ENCODE measurements around the gene MRPS14. TPM values are rescaled to one million over a fixed set of nuclear protein-coding genes. Genes with fewer than 3 reads are reported as not detected.

The MRPS14 gene
- total RNA-seq, 4 donors from 2014 or later, result 10.8 to 15.6 (median 12.3) TPM

DNA sequence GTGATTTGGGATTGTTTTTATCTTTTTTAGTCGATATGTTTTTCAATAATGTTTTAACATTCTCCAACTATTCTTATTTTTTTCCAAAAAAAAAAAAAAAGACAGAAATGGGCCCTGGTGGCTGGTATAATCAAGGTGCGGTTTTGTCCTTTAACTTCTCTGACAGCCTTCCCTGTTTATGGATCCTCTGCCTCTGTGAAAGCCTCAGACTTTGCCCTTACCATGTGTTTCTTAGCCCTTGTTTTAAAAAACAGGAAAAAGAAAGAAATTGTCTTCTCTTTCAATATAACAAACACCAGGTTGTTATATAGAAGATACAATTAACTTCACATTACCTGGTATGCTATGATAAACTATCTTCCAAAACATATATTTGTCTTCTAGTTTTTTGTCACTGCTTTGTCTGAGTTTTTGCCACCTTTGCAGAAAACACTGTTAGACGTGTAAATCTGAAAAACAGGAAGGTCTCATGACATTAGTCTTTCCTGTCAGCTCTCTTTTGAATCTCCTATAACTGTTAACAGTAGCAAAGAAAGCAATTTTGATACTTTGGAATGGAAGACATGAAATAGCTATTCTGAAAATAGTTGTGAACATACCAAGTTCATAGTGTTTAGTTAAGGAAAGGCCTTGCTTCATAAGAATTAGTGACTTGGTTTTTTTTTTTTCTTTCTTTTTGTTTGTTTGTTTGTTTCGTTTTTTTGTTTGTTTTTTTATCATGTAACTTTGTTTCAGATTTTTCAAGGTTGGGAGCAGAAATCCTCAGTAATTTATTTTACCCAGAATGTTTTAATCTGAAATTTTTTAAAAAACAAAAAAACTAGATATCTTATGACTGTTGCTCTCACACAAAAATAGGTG lies 55.1 kb downstream of the MRPS14 start:
- TF ChIP-seq, protein P1, sequence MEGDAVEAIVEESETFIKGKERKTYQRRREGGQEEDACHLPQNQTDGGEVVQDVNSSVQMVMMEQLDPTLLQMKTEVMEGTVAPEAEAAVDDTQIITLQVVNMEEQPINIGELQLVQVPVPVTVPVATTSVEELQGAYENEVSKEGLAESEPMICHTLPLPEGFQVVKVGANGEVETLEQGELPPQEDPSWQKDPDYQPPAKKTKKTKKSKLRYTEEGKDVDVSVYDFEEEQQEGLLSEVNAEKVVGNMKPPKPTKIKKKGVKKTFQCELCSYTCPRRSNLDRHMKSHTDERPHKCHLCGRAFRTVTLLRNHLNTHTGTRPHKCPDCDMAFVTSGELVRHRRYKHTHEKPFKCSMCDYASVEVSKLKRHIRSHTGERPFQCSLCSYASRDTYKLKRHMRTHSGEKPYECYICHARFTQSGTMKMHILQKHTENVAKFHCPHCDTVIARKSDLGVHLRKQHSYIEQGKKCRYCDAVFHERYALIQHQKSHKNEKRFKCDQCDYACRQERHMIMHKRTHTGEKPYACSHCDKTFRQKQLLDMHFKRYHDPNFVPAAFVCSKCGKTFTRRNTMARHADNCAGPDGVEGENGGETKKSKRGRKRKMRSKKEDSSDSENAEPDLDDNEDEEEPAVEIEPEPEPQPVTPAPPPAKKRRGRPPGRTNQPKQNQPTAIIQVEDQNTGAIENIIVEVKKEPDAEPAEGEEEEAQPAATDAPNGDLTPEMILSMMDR (IDR thresholded peaks at IDR 0.05 in 4 of 5, conservative IDR thresholded peaks at IDR 0.05 in 1 of 5), result no peak
- no peak for TF ChIP-seq POLR2A (IDR thresholded peaks at IDR 0.05)
- Histone ChIP-seq H3K4me3 (no peak overlapping the region), H3K36me3 (no peaks in the 10 kb centered on the region), H3K9me3 (no peaks in the 10 kb centered on the region), H3K4me1 (peaks cover 28 to 33% of the 10 kb centered on the region in 2 donors), H3K27me3 (no peaks in the 10 kb centered on the region), H3K27ac (no peak overlapping the region)
- in situ Hi-C loops (cut with MboI; ENCODE audit: low sequenced_read_pairs in 4 of 4) (no loop called here), intact Hi-C loops (cut with DNase I; ENCODE audit: low total_unique reads) (no loop called here)
- DNase-seq, result no peak
- no peak for ATAC-seq

DNA sequence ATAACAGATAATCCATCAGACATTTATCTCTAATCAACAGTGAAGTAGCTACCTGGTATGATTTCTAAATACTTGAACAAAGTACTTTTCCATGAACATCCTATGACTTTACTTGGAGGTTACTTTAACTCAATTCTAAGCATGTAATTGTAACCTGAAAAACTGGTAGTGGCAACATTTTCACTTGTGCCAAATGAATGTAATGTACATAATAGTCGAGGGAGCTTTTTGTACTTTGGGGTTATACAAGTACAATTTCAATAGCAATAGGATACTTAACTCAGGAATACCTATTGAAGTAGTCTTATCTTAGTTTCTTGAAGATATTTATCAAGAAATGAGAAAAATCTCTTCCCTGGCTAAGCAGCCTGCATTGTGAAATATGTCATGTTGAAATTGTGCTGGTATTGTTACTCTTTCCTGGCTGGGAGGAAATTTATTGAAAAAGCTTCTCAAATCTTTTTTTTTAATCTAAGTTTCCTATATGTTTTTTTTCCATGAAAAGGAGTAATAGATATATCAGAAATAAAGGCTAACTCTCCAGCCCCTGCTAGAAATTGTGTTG lies 57.1 kb downstream of the MRPS14 start:
- in situ Hi-C loops (cut with MboI; ENCODE audit: low sequenced_read_pairs in 4 of 4), result no loop called here
- peak overlapping the region; percentile 47 to 70 (median 58) for H3K27ac ChIP-seq
- no peaks in the 10 kb centered on the region for H3K36me3 ChIP-seq
- no peaks in the 10 kb centered on the region for H3K9me3 ChIP-seq
- H3K4me3 ChIP-seq, result no peak overlapping the region
- H3K4me1 ChIP-seq, result peaks cover 28 to 34% of the 10 kb centered on the region in 2 donors
- intact Hi-C loops (cut with DNase I; ENCODE audit: low total_unique reads), result no loop called here
- H3K27me3 ChIP-seq, result no peaks in the 10 kb centered on the region
- ATAC-seq (no peak), DNase-seq (no peak)
- TF ChIP-seq, protein P1 (IDR thresholded peaks at IDR 0.05 in 4 of 5, conservative IDR thresholded peaks at IDR 0.05 in 1 of 5), result no peak
- TF ChIP-seq POLR2A (IDR thresholded peaks at IDR 0.05), result no peak

DNA sequence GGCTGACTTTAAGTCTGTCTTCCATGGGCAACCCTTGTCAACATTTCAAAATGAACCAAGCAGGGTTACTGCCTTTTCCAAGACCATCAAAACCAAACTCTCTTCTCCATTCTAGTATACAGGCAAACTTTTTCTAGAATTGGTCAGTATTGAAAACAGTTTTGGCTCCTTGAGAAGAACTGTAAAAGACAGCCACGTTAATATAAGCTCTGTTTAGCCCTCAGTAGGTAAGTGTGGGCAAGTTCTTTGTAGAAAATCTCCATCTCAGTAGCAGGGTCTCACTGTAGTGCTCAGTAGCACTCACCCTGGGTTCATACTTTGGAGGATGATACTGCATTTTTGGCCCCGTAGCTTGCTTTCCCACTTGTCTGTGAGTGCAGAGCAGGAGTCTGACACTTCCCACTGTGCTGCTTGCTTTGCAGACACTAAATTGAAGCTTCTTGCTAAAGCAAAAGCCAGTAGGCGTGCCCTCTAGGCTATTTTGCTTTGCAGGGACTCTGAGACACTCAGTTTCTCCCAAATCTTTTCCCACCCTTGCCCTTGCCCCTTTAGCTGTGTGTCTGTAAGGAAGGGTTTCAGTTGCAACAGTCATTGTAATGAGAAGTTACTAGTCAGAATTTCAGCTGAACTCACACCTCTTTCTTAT lies 57.7 kb downstream of the MRPS14 start:
- intact Hi-C loops (cut with DNase I; ENCODE audit: low total_unique reads), result no loop called here
- no peak for TF ChIP-seq POLR2A (IDR thresholded peaks at IDR 0.05)
- TF ChIP-seq, protein P1 (IDR thresholded peaks at IDR 0.05 in 4 of 5, conservative IDR thresholded peaks at IDR 0.05 in 1 of 5), result no peak
- peak in 1 of 2 donors; percentile 45 for ATAC-seq

DNA sequence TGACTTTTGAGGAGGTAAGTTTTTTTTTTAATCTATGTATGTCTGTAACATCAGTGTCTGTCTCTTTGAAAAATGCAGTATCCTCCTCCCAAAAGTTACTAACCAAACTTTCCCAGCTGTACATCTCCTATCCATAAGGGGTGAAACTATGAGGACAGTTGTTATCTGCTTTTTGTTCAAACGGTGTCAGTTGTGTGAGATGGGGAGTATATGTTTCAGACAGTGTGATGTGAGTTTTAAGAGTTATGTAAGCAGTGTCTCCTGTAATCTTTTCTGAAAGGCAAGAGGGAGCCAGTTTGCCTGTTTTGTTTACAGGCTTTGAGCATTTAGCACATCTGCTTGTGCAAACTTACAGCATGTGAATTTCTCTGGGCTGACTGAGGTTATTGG lies 58.3 kb downstream of the MRPS14 start:
- Histone ChIP-seq H3K27ac (peak overlapping the region; percentile 34 to 70 (median 58)), H3K4me1 (peaks cover 28 to 34% of the 10 kb centered on the region in 2 donors), H3K36me3 (no peaks in the 10 kb centered on the region), H3K9me3 (no peaks in the 10 kb centered on the region), H3K4me3 (no peak overlapping the region), H3K27me3 (no peaks in the 10 kb centered on the region)
- DNase-seq (no peak), ATAC-seq (peak; percentile 57 to 68)
- TF ChIP-seq, protein P1 (IDR thresholded peaks at IDR 0.05 in 4 of 5, conservative IDR thresholded peaks at IDR 0.05 in 1 of 5), result no peak
- in situ Hi-C loops (cut with MboI; ENCODE audit: low sequenced_read_pairs in 4 of 4) (no loop called here), intact Hi-C loops (cut with DNase I; ENCODE audit: low total_unique reads) (no loop called here)

More for the DNA sequence above, 57.7 kb downstream of the MRPS14 start:
- H3K9me3 ChIP-seq, result no peaks in the 10 kb centered on the region
- peak overlapping the region; percentile 34 to 70 (median 58) for H3K27ac ChIP-seq
- DNase-seq, result peak in 1 of 2 donors; percentile 25
- no peaks in the 10 kb centered on the region for H3K27me3 ChIP-seq
- peaks cover 28 to 34% of the 10 kb centered on the region in 2 donors for H3K4me1 ChIP-seq
- H3K4me3 ChIP-seq, result no peak overlapping the region
- no peaks in the 10 kb centered on the region for H3K36me3 ChIP-seq
- in situ Hi-C loops (cut with MboI; ENCODE audit: low sequenced_read_pairs in 4 of 4), result no loop called here

Data from gastrocnemius medialis (tissue), 4 donors.